HK-2 (cell line): Measurements from ENCODE around the gene TBX4.
"Not testable (repeated sequence)": the region's sequence is repeated elsewhere in the genome, so short reads cannot be mapped to it uniquely, and the experiment has no call there.

Experiments used
- DNase-seq: peaks from one replicate; pipeline ENCODE4 v3.0.0-alpha.2; 2018; ENCODE audit not compliant: unreplicated experiment

TBX4 gene

DNA sequence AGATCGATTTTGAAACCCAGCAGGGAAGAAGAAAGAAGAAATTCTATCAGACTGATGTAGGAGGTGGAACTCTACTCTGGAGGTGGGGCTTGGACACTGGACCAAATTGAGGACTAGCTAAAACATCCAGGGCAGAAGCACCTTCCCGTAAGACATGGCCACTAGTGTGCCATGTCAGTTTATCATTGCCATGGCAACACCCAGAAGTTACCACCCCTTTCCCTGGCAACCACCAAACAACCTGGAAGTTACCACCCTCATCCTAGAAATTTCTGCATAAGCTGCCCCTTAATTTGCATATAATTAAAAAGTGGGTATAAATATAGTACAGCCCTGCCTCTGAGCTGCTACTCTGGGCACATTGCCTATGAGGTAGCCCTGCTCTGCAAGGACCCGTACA, 72.1 kb downstream of the TBX4 start:
- DNase-seq: no peak

DNA sequence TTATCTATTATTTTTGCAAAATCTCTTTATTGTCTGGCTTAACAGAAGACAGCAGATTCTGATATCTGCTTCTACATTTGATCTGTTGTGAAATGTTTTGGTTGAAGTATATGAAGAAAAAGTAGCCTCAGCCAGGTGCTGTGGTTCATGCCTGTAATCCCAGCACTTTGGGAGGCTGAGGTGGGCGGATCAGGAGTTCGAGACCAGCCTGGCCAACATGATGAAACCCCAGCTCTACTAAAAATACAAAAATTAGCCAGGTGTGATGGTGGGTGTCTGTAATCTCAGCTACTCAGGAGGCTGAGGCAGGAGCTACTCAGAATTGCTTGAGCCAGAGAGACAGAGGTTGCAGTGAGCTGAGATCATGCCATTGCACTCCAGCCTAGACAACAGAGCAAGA, 75.2 kb downstream of the TBX4 start:
- not testable (repeated sequence) for DNase-seq

DNA sequence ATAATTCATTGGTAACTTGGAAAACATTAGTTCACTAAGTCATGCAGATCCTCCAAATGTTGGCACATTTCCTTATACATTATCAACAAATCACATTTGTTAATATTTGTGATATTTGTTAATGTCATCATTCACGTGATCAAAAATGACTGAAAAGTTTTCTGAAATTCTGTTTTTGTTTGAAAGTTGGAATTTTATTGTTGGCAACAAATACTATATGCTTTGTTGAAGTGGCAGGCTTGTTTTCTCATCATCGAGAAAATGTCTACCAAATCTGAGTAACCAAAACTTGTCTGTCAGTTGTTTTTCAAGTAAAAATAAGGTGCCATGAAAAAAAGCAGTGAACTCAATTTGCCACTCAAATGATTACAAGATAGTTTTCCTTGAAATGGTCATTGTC, 75.9 kb downstream of the TBX4 start:
- no peak for DNase-seq

DNA sequence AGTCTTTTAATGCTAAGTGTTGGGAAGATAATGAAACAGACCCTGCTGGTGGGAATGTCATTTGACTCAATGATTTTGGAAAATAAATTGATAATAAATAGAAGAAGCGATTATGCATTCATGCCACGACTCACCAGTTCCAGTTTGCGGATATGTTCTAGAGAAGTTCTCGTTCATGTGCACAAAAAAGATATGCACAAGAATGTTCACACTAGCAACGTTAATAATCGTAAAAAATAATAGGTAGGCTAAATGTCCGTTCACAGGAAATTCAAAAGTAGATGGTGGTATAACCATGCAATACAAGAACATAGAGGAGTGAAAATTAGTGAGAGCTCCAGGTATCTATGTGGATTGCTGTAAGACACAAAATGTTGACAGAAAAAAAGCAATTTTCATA, 79.0 kb downstream of the TBX4 start:
- DNase-seq: no peak

DNA sequence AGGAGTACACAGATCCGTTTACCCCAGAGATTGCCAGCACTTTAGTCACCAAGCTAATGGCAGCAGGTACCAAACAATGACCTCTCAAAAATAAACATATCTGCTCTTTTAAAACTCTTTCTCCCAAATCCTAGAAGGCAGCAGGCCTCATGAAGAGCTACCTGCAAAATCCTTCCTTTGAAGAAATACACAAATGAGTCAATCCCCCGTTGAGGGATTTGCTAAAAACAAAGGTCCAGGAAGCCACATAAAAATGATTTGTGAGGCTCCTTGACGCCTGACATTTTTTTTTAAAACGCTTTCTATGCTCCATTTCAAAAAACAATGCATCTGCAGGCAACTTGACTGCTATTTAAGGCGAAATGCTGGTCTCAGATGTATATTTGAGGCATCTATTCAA, 80.6 kb downstream of the TBX4 start:
- DNase-seq: no peak

DNA sequence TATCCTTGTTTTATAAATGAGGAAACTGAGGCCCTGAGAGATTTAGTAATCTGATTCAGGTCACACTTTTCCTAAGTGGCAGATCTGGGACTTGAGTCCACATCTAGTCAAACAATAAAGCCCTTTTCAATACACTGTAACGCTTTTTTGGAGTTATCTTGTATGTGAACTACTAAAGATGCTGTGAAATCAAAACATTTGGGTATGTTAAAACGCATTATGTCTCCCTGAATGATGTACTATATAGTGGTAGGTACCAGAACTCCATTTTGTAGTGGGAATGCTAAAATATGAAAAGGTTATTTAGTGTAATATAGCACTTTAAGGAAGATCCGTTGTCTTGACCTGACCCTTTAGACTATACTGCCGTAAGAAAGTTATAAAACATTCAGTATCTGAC, 81.6 kb downstream of the TBX4 start:
- no peak for DNase-seq

DNA sequence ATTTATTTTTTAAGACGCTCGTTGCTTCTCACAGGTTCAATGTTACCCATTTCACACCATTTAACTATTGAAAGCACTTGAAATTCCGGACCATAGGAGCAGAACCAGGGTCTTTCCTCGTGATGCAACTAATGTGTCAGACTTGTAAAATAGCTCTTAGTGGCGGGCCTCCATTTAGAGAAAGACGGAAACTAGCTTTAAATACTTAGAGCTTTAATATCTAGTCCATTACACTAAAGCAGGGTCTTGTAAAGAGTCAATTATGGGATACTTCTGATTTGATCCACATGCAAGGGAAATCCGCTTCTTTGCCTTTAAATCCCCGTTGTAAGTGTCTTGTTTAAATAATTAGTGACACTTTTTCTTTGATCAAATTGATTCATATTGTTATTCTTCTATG, 82.2 kb downstream of the TBX4 start:
- DNase-seq: no peak
